ENCODE data around the gene MICAL2. TPM values are rescaled to one million over a fixed set of nuclear protein-coding genes. Genes with fewer than 3 reads are reported as not detected.

MICAL2 gene
- total and polyA plus RNA-seq, 2 of the 13 experiments (the other 11 are each of a cell fraction or from before 2014, with no cell fraction given), result 0.78 to 1.1 TPM

- TF ChIP-seq, protein P1, sequence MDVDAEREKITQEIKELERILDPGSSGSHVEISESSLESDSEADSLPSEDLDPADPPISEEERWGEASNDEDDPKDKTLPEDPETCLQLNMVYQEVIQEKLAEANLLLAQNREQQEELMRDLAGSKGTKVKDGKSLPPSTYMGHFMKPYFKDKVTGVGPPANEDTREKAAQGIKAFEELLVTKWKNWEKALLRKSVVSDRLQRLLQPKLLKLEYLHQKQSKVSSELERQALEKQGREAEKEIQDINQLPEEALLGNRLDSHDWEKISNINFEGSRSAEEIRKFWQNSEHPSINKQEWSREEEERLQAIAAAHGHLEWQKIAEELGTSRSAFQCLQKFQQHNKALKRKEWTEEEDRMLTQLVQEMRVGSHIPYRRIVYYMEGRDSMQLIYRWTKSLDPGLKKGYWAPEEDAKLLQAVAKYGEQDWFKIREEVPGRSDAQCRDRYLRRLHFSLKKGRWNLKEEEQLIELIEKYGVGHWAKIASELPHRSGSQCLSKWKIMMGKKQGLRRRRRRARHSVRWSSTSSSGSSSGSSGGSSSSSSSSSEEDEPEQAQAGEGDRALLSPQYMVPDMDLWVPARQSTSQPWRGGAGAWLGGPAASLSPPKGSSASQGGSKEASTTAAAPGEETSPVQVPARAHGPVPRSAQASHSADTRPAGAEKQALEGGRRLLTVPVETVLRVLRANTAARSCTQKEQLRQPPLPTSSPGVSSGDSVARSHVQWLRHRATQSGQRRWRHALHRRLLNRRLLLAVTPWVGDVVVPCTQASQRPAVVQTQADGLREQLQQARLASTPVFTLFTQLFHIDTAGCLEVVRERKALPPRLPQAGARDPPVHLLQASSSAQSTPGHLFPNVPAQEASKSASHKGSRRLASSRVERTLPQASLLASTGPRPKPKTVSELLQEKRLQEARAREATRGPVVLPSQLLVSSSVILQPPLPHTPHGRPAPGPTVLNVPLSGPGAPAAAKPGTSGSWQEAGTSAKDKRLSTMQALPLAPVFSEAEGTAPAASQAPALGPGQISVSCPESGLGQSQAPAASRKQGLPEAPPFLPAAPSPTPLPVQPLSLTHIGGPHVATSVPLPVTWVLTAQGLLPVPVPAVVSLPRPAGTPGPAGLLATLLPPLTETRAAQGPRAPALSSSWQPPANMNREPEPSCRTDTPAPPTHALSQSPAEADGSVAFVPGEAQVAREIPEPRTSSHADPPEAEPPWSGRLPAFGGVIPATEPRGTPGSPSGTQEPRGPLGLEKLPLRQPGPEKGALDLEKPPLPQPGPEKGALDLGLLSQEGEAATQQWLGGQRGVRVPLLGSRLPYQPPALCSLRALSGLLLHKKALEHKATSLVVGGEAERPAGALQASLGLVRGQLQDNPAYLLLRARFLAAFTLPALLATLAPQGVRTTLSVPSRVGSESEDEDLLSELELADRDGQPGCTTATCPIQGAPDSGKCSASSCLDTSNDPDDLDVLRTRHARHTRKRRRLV (CRISPR knock-in tag; IDR thresholded peaks at IDR 0.05), result no peak
- no peak for TF ChIP-seq NFATC3 (CRISPR knock-in tag; IDR thresholded peaks at IDR 0.05)
- no peak for TF ChIP-seq ZNF274 (CRISPR knock-in tag; IDR thresholded peaks at IDR 0.05)
- no peak for TF ChIP-seq ZBTB8A (CRISPR knock-in tag; IDR thresholded peaks at IDR 0.05; ENCODE audit: borderline replicate concordance, low read depth)
These were observed 175.4 kb downstream of the MICAL2 start (continued) for GRCh38 chr11:12285811-12286222.

- DNase-seq (ENCODE audit: low spot score) (no peak), FAIRE-seq (no peak), ATAC-seq (no peak)
- WGBS (ENCODE audit: low lambda C conversion rate), result 12% methylated on average over 6 of the region's 6 CpGs
- no peaks in the 10 kb centered on the region for H4K20me1 ChIP-seq (ENCODE audit: insufficient read depth, low read length)
- H3K36me3 ChIP-seq (replicated peaks in 1 of 2; ENCODE audit: control insufficient read depth in 1 of 2, insufficient read depth in 2 of 2, low read length in 2 of 2), result no peaks in the 10 kb centered on the region
- no peak overlapping the region for H3K9ac ChIP-seq (ENCODE audit: insufficient read depth, low read depth, low read length)
- no peak overlapping the region for H3K4me3 ChIP-seq (replicated peaks in 1 of 3; ENCODE audit: insufficient read depth in 1 of 3, low read depth in 2 of 3, low read length in 3 of 3)
- no peaks in the 10 kb centered on the region for H3K9me3 ChIP-seq (ENCODE audit: low read length)
- ChIA-PET POLR2A (no interaction called here), CTCF (ENCODE audit: low intra/inter-chr PET ratio, low total read pairs) (no interaction called here)
- no peak overlapping the region for H3K27ac ChIP-seq (ENCODE audit: extremely low read length, insufficient read depth, low read length)
- no peaks in the 10 kb centered on the region for H3K79me2 ChIP-seq (ENCODE audit: insufficient read depth, low read length)
- H3K27me3 ChIP-seq (ENCODE audit: control insufficient read depth in 1 of 2, insufficient read depth in 2 of 2, low read length in 2 of 2), result peaks cover 0 to 9% of the 10 kb centered on the region in 2 experiments; a peak in 2 of 5 replicates
- no peak overlapping the region for H2AFZ ChIP-seq (ENCODE audit: low read length)
- H3K4me1 ChIP-seq (ENCODE audit: insufficient read depth, low read length), result peaks cover 10% of the 10 kb centered on the region
- in situ Hi-C loops (cut with HindIII; ENCODE audit: extremely low pct_ligation_motif_present, low pct_unique_long_range_greater_than_20kb), result loop anchor here (10.0 to 25.0 kb wide), 2 partner anchors 352 to 474 kb away; no protein-coding TSS in a partner anchor
- intact Hi-C loops (cut with micrococcal nuclease; ENCODE audit: unreplicated experiment), result no loop called here
- BruUV-seq (replicated peaks), result no TSS peak
- H3K4me2 ChIP-seq (ENCODE audit: low read depth, low read length), result no peak overlapping the region
- TF ChIP-seq LRRFIP1 (CRISPR knock-in tag; conservative IDR thresholded peaks at IDR 0.05), result no peak
- no peak for TF ChIP-seq ZNF672 (CRISPR knock-in tag; IDR thresholded peaks at IDR 0.05)
- TF ChIP-seq CEBPZ (IDR thresholded peaks at IDR 0.05; ENCODE audit: low read length), result no peak
- no peak for TF ChIP-seq MYNN (CRISPR knock-in tag; IDR thresholded peaks at IDR 0.05; ENCODE audit: low read depth)
- TF ChIP-seq HNRNPUL1 (IDR thresholded peaks at IDR 0.05; ENCODE audit: low read depth, low read length), result no peak
- no peak for TF ChIP-seq KMT2B (CRISPR knock-in tag; IDR thresholded peaks at IDR 0.05)
- no peak for TF ChIP-seq ZNF326 (CRISPR knock-in tag; IDR thresholded peaks at IDR 0.05; ENCODE audit: borderline replicate concordance)
- no peak for TF ChIP-seq NCOA5 (CRISPR knock-in tag; IDR thresholded peaks at IDR 0.05)
- no peak for TF ChIP-seq ZNF468 (CRISPR knock-in tag; IDR thresholded peaks at IDR 0.05)
- no peak for TF ChIP-seq ONECUT2 (CRISPR knock-in tag; IDR thresholded peaks at IDR 0.05)
These were observed 176.2 kb downstream of the MICAL2 start for GRCh38 chr11:12286606-12287005.
